MM.1S (cell line): ENCODE data around the gene MYO9A.

Experiments used
- CTCF ChIP-seq: fragments of 300-600 bp; sonication (generic); IDR thresholded peaks from 2 replicates; pipeline ENCODE4 v1.5.1; 2016; ENCODE audit warnings: antibody characterized with exemption, low read length, mixed read lengths
- EZH2 ChIP-seq: fragments of 300-600 bp; sonication (generic); optimal IDR thresholded peaks from 2 replicates; pipeline ENCODE3; 2017; ENCODE audit warnings: low read depth, mild to moderate bottlenecking, antibody characterized with exemption, low read length, mixed read lengths
- EZH2phosphoT487 ChIP-seq: fragments of 300-600 bp; sonication (generic); IDR thresholded peaks from 2 replicates; pipeline ENCODE4 v1.6.1; 2018; ENCODE audit warnings: antibody characterized with exemption, low read length

GRCh38 chr15:72098040-72098439 lies 19.9 kb downstream of the MYO9A start:
- TF ChIP-seq EZH2phosphoT487 (no peak), CTCF (no peak), EZH2 (no peak)
